Stimulated activated CD8-positive, alpha-beta memory T cell treated with anti-CD3 and anti-CD28 coated beads, Interleukin-2, amount 100 ng/mL, for 1 hour (primary cell): ENCODE measurements around the gene HDAC4.
"Not testable (repeated sequence)": the region's sequence is repeated elsewhere in the genome, so short reads cannot be mapped to it uniquely, and the experiment has no call there.

Experiments
- DNase-seq, 2 donors: peaks; one replicate each; pipeline ENCODE4 v3.0.0-alpha.2; 2020; ENCODE audit warnings: low read depth in 2 of 2

The HDAC4 gene

GRCh38 chr2:239187464-239188253 is 213.2 kb downstream of the HDAC4 start:
- no peak for DNase-seq

- DNase-seq, result no peak
Measured at GRCh38 chr2:239186516-239187357, 214.1 kb downstream of the HDAC4 start.

DNA sequence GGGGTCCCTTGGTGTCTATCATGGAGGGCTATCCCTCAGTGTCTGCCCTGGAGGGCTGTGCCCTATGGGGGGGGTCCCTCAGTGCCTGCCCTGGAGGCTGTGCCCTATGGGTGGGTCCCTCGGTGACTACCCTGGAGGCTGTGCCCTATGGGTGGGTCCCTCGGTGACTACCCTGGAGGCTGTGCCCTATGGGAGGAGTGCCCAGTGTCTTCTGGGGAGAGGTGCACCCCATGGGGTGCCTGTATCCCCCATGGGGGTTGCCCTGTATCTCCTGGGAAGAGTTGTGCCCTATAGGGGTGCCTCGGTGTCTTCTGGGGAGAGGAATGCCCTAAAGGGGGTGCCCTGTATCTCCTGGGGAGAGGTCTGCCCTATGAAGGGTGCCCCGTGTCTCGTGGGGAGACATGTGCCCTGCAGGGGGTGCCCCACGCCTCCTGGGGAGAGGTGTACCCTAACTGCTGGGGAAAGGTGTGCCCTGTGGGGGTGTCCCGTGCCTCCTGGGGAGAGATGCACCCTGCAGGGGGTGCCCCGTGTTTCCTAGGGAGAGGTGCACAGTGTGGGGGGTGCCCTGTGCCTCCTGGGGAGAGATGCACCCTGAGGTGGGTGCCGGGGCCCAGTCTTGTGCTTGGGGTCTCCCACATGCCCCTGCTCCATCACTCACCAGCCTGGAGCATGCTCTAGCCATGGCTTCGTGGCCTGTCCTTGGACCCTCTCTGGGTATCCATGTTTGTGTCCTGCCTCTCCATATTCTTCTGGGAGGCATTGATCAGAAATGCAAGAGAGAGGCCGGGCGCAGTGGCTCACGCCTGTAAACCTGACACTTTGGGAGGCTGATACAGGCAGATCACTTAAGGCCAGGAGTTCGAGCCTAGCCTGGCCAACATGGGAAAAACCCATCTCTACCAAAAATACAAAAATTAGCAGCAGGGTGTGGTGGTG is 215.6 kb downstream of the HDAC4 start:
- no peak for DNase-seq

- DNase-seq, result no peak
Measured at GRCh38 chr2:239184179-239184578, 216.6 kb downstream of the HDAC4 start.

DNA sequence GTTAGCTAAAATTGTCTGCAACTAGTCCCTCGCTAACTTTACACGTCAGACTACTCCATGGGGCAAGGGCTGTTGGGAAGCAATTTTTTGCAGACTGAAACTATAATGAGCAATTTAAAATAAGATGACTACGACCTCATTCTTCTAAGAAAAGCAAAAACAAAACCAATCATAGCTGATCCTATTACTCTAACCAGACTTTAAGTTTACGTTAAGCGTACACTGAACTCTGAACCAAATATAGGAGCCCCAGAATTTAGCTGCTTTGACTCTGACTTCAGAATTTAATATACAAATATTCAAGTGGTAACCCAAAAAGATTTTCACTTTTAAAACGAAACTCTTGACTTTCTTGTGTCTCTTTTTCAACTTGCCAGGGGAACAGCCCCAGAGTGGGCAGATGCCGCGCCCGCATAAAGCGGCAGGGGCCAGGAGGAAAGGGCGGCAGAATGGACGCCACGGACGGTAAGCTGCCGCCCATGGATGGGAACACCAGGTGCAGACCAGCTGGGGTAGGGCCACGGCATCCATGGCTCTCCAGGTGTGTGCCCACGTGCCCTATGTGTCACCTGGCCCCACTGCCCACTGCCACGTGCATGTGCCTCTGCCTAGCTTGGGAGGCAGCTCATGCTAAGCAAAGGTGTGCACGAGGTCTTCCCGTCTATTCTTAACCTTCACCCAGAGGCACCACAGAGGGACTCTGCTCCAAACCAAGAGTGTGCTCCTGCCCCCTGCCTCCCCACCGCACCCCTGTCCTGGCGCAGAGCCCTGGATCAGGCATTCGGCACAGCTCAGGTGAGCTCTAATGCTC is 217.6 kb downstream of the HDAC4 start:
- DNase-seq, result no peak

GRCh38 chr2:239181903-239182581 is 218.8 kb downstream of the HDAC4 start:
- DNase-seq, result no peak

DNA sequence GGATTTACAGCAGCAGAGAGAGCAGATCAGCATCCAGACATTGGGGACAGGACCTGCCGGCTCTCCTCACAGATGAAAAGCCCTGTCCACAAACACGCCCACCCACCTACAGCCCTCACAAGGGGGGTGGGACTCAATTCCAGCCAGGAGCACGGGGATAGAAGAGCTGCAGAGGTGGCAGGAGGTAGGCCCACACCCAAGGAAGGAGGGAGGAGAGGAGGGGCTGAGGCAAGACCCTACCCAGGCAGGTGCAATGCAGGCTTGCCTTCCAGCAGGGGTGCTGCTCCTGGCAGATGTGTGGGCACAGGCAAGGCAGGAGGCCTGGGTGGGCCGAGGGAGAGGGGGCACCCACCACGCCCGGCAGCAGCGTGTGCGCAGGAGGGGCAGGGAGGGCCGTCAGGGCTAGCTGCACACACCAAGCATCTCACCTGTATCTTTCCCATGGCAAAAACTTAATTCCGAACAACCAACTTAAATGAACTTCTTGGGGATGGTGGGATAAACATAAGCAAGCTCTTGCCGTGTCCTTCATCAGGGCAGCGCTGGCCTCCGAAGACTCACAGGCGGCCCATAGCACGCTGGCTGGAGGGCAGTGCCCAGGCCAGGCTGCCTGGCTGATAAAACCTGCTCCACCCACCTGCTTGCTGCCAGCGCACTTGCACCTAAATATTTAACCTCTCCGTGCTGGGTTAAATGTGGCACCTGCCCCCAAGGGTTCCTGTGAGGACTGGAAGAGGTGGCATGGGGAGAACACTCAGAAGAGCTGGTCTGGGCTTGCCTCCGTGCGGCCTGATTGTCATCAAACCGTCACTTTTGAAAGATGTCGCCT is 219.5 kb downstream of the HDAC4 start:
- no peak for DNase-seq

DNA sequence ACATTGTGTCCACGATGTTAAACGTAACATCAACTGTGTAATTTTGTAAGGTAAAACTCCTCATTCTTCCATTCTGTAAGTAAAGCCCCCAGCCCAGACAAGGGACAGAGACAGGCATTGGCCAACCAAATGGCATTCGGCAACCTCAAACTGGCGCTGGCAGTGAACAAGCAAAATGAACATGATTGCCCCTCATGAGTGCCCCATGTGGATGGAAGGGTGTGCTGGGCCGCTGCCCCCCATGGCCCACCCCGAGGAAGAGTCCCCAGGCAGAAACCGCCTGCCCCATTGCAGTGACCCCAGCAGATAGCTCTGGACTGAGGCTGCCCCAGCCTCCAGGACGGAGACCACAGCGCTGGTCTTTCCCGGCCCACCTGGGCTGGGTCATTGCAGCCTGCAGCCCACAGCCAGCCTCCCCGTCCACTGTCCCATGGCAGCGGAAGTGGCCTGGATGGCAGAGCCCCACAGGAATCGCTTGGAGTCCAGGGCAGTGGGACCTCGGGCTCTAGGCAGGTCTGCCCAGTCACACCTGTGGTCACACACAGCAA is 220.2 kb downstream of the HDAC4 start:
- DNase-seq, result no peak

GRCh38 chr2:239179851-239180371 is 220.9 kb downstream of the HDAC4 start:
- DNase-seq, result no peak

DNA sequence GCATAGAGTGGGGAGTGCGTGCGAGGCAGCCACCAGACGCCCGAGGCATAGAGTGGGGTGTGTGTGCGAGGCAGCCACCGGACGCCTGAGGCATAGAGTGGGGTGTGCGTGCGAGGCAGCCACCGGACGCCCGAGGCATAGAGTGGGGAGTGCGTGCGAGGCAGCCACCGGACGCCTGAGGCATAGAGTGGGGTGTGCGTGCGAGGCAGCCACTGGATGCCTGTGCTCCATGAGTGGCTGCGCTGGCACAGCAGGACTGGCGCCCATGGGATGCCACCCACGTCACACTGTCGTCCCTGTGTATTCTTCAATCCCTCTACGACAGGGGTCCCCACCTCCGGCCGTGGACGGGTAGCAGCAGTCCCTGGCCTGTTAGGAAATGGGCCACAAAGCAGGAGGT is 221.9 kb downstream of the HDAC4 start:
- no peak for DNase-seq

GRCh38 chr2:239178484-239178883 is 222.3 kb downstream of the HDAC4 start:
- no peak for DNase-seq

DNA sequence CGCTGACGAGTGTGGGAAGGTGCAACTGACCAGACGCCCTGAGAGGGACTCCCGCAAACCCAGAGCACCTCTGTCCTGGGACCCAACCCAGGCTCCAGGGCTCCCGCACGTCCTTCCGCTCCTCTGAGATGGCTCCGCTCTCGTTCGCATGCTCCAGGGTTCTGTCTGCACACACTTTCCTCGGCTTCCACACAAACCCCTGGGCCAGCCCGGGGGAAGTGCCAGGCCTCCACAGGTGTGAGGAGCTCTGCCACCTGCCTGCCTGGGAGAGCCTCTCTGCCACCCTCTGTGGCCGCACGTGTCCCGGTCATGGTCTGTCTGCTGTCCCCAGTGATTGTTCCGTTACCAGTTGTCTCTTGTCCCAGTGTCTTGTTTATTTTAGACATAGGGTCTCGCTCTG is 222.9 kb downstream of the HDAC4 start:
- no peak for DNase-seq

- no peak for DNase-seq
Measured at GRCh38 chr2:239177325-239177724, 223.5 kb downstream of the HDAC4 start.

DNA sequence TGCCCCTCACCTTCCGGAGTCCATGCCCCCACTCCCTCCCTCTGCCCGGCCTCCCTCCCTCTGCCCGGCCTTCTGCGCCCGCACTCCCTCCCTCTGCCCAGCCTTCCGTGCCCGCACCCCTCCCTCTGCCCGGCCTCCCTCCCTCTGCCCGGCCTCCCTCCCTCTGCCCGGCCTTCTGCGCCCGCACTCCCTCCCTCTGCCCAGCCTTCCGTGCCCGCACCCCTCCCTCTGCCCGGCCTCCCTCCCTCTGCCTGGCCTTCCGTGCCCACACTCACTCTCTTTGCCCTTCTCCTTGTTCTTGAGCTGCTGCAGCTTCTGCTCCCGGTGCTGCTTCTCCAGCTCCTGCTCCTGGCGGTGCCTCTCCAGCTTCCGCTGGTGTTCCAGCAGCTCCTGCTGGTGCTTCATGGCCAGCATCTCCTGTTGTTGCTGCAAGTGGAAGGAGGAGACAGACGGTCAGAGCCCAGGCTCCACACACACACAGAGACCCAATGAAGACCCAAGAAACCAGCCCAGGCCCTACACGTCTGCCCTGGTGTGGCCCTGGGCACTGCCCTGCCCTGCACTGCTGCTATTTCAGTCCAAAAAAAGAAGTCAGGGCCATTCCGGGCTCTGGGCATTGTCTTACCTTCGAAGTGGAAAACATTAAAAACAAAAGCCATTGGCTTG is 224.5 kb downstream of the HDAC4 start:
- DNase-seq, result not testable (repeated sequence)

- DNase-seq, result no peak
Measured at GRCh38 chr2:239175181-239175580, 225.6 kb downstream of the HDAC4 start.

- no peak for DNase-seq
Measured at GRCh38 chr2:239173301-239173700, 227.5 kb downstream of the HDAC4 start.

- DNase-seq, result no peak
Measured at GRCh38 chr2:239171643-239172042, 229.2 kb downstream of the HDAC4 start.

DNA sequence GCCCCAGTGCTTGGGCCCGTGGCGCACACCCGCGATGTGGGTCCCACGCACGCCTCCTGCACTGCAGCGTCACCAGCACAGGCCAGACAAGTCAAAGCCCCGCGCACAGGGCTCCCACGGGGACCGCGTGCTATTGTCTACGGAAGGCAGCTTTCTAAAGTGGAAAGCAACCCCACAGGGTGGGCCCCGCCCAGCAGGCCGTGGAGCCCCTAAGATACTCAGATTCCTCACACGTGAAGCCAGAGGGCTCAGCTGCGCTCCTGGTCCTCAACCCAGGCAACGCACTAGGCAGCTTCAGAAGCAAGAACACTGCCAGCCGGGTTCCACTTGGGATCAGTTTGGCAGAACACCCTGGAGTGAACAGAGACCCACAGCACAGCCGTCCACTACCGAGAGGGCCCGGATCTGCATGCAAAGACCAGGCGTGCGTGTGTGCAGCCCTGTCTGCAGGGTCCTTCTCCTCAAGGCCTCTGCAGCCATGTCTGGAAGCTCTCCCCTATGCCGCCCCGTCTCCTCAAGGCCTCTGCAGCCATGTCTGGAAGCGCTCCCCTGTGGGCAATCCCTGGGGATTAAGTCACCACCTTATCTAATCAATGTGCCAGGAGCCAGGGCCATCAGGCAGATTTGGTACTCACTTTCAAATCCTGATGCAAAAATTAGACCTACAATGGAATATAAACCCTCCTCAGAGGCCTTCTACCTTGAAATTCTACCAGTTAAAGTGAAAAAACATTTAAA is 231.3 kb downstream of the HDAC4 start:
- DNase-seq, result no peak
